ENCODE results near the gene GJD4. TPM values are rescaled to one million over a fixed set of nuclear protein-coding genes. Genes with fewer than 3 reads are reported as not detected.

Gene GJD4
- total RNA-seq, 2 donors from 2014 or later: not detected

GRCh38 chr10:35579726-35580422, 25.3 kb upstream of the GJD4 start:
- Histone ChIP-seq H3K9me3 (no peaks in the 10 kb centered on the region), H3K36me3 (peaks cover 6% of the 10 kb centered on the region), H3K27ac (no peak overlapping the region), H3K4me3 (no peak overlapping the region), H3K4me1 (no peaks in the 10 kb centered on the region), H3K27me3 (no peaks in the 10 kb centered on the region)
- TF ChIP-seq, protein P1, sequence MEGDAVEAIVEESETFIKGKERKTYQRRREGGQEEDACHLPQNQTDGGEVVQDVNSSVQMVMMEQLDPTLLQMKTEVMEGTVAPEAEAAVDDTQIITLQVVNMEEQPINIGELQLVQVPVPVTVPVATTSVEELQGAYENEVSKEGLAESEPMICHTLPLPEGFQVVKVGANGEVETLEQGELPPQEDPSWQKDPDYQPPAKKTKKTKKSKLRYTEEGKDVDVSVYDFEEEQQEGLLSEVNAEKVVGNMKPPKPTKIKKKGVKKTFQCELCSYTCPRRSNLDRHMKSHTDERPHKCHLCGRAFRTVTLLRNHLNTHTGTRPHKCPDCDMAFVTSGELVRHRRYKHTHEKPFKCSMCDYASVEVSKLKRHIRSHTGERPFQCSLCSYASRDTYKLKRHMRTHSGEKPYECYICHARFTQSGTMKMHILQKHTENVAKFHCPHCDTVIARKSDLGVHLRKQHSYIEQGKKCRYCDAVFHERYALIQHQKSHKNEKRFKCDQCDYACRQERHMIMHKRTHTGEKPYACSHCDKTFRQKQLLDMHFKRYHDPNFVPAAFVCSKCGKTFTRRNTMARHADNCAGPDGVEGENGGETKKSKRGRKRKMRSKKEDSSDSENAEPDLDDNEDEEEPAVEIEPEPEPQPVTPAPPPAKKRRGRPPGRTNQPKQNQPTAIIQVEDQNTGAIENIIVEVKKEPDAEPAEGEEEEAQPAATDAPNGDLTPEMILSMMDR (IDR thresholded peaks at IDR 0.05): no peak
- no peak for DNase-seq (ENCODE audit: low spot score)

- H3K36me3 ChIP-seq: peaks cover under 1% of the 10 kb centered on the region
- no peaks in the 10 kb centered on the region for H3K27me3 ChIP-seq
- no peak overlapping the region for H3K27ac ChIP-seq
- DNase-seq (ENCODE audit: low spot score): no peak
- H3K4me3 ChIP-seq: no peak overlapping the region
- H3K4me1 ChIP-seq: no peaks in the 10 kb centered on the region
- TF ChIP-seq, protein P1 (IDR thresholded peaks at IDR 0.05): no peak
- no peaks in the 10 kb centered on the region for H3K9me3 ChIP-seq
Observed at GRCh38 chr10:35580423-35580770, 24.7 kb upstream of the GJD4 start.

DNA sequence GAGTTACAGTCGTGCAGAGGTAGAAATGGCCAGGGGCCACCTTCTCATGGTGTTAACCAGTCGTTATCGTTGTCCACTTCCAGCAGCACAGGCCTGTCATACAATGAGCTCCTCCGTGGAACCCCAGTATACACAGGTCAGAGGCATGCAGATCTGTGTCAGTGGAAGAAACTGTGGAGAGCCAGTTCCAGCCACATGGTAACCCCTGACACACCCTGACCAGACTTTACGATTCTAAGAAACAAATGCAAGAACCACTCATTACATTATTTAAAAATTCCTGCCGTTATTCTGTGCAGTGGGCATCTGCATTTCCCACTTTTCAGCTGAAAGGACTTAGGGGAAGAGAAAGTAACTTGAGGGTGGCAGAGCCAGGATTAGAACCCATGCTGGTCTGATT, 23.5 kb upstream of the GJD4 start:
- no peak for DNase-seq (ENCODE audit: low spot score)
- no peaks in the 10 kb centered on the region for H3K36me3 ChIP-seq
- TF ChIP-seq, protein P1 (IDR thresholded peaks at IDR 0.05): no peak
- H3K4me1 ChIP-seq: no peaks in the 10 kb centered on the region
- no peaks in the 10 kb centered on the region for H3K9me3 ChIP-seq
- no peak overlapping the region for H3K27ac ChIP-seq
- H3K4me3 ChIP-seq: no peak overlapping the region
- no peaks in the 10 kb centered on the region for H3K27me3 ChIP-seq

GRCh38 chr10:35584946-35585345, 20.2 kb upstream of the GJD4 start:
- no peak overlapping the region for H3K4me3 ChIP-seq
- no peaks in the 10 kb centered on the region for H3K36me3 ChIP-seq
- no peaks in the 10 kb centered on the region for H3K9me3 ChIP-seq
- H3K27ac ChIP-seq: no peak overlapping the region
- no peaks in the 10 kb centered on the region for H3K4me1 ChIP-seq
- TF ChIP-seq, protein P1 (IDR thresholded peaks at IDR 0.05): no peak
- DNase-seq (ENCODE audit: low spot score): no peak
- H3K27me3 ChIP-seq: no peaks in the 10 kb centered on the region

DNA sequence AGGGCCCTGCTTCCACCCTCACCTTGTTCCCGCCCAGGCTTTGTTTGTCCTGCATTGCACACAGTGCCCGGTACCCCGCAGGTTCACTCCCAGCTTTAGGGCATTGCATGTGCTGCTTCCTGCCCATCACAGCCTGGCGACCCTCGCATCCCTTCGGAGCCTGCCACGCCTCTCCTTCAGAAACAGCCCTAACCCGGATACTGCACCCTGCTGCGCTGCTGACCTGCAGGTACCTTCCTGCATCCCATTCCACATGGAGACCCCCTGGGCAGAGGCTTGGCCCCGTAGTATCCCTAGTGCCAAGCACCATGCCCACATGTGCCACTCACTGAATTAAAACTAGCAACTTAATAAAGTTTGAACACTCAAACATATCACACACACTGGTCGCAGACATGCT, 19.8 kb upstream of the GJD4 start:
- Histone ChIP-seq H3K4me3 (no peak overlapping the region), H3K36me3 (no peaks in the 10 kb centered on the region), H3K27ac (no peak overlapping the region), H3K27me3 (no peaks in the 10 kb centered on the region), H3K4me1 (no peaks in the 10 kb centered on the region), H3K9me3 (no peaks in the 10 kb centered on the region)
- no peak for DNase-seq (ENCODE audit: low spot score)
- TF ChIP-seq, protein P1 (IDR thresholded peaks at IDR 0.05): no peak
